Fibroblast of skin of right quadriceps (primary cell): ENCODE data around the gene USP27X.

Experiments
- DNase-seq: peaks from one replicate; pipeline ENCODE4 v3.0.0-alpha.2; 2013

USP27X gene

DNA sequence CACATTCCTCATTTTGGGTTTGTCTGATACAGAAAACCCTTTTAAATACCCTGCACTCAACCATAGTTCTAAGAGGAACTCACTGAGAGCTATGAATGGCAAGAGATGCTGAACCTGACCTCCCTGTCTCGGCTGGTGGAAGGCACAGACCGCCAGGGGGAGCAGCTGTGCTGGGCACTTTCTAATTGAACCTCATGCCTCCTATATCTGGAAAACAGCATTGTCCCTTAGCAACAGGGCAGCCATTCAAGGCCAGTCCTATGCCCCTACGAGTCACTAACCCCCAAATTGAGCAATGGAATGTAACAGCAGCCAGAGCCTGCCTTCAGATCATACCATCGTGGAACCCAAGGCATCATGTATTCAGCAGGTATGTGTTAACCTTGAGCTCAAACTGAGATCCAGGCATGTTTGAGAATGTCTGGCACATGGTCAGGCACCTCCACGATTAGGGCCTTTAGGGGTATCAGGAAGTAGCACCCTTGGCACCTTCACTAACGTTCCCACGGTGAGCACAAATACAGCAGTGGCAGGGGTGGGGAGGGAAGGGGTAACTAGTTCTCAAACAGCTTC is 5.1 kb downstream of the USP27X start:
- peak; percentile 30 for DNase-seq

DNA sequence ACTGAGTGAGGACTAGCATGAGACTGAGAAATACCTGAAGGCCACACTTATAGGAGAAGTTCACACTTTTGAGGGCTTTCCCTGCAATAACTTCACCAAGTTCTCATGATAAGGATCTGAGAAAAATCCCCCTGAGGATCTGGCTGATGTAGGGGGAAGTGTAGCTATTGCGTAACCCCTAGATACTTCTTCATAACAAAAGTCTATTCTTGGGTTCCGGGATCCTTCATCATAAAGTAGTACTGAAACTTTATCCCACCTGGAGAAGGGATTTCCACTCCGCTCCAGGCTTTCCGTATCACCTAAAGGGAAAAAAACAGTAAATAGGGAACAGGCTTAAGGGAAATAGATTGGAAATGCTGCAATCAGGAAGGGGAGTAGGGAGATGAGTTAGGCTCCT is 13.3 kb downstream of the USP27X start:
- no peak for DNase-seq

DNA sequence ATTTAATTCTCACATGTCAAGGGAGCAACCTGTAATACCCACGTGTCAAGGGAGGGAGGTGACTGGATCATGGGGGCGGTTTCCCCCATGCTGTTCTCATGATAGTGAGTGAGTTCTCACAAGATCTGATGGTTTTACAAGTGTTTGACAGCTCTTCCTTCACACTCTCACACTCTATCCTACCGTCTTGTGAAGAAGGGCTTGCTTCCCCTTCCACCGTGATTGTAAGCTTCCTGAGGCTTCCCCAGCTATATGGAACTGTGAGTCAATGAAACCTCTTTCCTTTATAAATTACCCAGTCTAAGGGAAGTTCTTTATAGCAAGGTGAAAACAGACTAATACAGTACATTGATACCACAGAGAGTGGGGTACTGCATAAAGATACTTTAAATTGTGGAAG is 17.7 kb downstream of the USP27X start:
- no peak for DNase-seq

DNA sequence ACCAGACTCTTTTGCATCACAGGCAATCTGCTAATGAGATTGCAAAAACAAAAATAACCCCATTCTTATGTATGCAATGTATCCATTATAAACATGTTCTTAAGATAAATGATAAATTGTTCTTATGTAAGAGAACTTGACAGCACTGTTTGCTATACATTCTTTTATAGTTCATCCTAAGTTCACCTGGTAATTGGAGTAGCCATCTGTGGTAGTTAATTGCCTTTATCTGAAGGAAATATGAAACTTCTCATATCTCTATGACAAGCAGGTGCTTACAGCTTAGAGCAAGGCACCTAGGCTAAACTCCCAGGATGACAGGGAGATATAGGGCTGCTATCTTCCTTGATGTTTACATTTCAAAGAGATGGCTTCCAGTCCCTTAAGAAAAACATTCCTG is 21.8 kb downstream of the USP27X start:
- no peak for DNase-seq

DNA sequence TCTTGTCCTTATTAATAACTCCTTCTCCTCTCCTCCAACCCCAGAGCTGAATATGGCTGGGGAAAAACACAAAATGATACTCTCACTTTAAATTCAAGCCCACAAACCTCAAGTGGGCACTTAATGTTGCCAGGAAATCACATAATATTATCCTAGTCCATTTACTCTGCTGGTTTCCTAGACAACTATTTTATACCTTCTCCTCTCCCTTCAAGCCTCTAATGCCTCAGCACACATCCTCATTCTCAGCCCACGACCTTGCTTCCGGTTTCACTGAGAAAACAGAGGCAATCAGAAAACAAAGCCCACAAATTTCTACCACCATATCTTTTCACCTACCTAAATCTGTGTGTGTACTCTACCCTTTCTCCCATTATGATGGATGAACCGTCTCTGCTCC is 31.1 kb downstream of the USP27X start:
- no peak for DNase-seq

DNA sequence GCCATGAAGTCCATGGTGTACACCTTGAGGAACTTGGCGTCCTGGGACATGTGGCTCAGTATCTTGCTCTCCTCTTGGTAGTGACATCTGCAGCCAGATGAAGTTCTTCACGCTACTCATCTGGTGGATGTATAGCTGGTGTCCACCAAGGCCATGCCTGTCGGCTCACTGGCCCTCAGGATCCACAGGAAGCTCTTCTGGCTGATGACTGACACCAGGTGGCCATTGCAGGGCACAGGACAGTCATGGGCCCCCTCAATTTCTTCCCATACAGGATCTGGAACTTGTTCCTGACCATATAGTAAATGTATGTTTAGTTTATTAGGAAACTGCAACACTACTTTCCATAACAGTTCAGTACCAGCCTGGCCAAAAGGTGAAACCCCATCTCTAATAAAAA is 32.8 kb downstream of the USP27X start:
- DNase-seq, result no peak

DNA sequence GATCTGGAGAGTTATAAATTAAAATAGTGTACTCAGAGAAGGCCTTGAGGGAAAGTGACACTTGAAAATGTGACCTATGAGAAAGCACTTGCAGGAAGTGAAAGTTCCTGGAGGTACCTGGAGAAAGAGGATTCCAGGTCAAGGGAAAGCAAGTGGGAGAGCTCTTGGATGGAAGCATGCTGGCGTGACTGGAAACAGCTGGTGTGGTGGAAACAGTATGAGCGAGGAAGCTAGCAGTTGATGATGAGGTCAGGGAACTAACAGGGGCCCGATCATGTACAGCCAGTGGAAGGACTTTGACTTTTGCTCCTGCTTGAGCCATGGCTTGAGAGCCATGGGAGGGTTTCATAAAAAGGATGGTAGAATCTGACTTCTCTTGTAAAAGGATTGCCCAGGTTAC is 33.6 kb downstream of the USP27X start:
- no peak for DNase-seq

DNA sequence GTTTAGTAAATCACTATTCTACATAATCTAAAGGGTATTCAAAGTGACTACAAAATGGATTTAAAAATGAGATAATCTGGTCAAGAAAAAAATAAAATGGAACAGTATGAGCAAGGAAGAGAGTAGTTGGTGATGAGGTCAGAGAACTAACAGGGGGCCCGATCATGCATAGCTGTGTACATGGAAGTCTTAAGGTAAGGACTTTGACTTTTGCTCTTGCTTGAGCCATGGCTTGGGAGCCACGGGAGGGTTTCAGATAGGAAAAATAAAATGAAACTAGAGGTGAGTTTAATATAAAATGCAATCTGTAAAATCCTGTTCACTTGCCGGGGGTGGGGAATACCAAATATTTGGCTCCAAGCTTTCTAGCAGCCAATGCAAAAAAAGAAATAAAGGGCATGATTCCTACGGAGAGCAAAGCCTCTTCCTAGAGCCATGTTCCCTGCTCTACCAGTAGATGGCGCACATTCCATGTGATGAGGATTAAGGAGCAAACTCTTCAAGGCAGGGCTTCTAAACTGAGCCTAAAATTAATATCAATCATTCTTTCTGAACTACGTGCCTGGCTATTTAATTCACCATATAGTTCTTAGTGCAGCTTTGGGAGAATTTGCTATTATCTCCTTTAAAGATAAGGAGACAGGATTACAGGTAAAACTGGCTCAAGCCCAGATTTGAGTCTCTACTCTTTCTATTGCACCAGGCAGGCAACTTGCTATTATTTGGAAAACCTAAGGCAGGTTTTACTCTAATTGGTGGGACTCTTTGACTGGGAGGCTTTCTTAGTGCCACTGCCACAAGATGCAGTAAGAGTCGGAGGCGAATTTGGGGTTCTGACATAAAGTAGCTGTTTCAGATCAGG is 36.3 kb downstream of the USP27X start:
- peak; percentile 43 for DNase-seq

DNA sequence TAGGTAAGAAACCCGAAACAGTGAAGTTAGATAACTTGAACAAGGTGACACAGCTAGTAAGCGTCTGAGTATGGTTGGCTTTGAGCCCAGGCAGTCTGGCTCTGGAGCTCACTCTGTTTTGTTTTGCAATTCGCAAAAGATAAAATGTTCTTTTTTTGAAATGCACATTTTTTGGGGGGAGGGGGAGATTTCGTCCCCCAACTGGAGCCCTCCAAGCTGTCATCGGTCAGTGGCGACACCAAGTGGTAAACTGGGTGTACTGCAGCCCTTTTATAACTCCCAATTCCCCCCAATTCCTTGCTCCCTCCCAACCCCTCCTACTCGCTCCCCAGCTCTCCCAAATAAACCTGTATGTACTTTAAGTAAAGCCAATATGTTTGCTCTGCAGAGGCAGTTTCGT is 40.3 kb downstream of the USP27X start:
- DNase-seq, result peak; percentile 48

DNA sequence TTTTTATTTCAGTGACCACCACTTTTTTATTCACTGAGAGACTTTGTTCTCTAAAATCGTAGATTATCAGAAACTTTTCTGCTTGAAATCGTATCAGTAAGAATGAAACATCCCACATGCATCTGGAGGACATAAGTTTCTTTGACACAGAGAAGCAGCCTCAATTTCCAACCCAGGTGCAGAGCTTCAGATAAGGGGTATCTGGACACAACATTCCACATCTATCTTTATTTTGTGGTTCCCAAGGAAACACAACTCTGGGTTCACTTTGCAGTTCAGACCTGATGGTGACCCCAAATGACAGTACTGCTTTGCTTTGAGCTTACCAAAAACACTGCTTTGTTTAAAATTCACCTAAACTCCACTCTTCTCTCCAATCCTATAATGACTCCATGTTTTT is 41.8 kb downstream of the USP27X start:
- no peak for DNase-seq

DNA sequence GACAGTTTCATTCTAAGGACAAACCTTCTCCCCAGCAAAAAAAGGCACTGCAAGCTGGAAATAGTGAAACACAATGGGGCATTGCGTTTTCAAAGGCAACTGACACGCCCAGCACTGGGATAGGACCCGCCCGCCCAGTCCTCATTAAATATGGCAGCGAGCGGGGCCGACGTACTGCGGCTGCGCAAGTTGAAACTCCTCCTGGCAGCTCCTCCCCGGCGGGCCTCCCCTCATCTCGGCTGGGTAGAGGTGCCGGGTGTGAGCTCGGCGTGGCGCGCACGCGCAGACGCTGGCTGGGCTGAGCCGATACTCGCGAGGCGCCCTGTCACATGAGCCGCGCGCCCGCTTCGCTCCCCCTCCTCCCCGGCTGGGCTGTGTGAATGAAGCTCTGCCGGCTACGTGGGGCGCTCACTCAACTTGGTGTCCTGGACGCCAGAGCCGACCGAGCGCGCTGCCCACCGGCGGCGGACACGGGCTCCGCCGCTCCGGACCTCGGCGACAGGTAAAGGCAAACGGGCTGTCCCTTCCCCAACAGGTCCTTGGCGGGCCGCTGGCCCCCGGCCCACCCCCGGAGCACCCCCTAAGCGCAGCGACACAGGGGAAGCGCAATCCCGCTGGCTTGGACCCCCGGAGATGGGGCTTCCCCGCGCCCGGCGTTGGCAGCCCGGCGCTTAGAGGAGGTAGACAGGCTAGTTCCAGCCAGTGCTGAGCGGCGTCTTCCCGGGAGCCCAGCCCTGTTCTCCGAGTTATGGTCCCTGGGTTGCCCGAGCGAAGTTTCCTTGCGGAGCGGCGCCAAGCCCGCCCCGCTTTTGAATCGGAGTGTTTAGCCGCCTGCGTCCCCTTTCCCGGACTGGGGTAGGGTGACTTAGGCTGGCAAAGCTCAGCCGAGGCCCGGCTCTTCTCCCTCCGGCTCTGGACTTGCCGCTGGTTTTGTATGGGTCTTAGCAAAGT is 43.3 kb downstream of the USP27X start, which contains the start of gene CLCN5:
CLCN5 (plus strand) TSS at position 306 of the 951 bp plus-strand sequence. CDS start 2,703 bp downstream, outside the sequence.
- peak; percentile 94 for DNase-seq

DNA sequence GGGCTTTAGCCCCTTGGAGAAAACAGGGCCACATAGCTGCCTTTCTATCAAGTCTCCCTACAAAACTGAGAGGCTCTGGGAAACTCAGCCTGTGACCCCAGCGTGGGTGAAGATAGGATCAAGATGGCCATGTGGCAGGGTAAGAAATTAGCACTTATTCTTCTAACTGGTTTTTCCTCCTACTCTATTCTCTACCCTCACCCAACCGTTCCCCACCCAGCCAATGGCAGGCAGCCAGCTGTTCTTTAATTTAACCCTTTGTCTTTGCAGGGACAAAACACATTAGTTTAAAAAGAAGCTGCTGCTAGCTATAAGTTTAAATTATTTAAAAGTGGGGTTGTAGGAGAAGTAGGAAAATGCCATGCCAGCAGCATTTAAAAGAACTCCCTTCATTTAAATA is 45.9 kb downstream of the USP27X start:
- no peak for DNase-seq

DNA sequence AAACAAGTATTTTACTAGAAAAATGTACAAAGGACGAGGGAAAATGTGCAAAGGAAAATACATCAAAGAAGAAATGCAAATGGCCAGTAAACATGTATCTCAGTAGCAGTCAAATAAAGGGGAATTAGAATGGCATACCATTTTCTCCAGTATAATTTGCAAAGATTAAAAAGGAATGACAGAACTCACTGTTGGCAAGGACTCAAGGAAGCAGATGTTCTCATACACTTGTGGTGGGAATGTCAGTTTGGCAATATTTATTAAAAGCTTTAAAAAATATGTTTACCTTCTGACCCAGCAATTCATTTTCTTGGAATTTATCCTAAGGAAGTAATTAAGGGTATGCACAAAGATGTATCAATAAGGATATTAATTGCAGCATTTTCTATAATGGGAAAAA is 50.8 kb downstream of the USP27X start:
- peak; percentile 41 for DNase-seq
